IgD-negative memory B cell (primary cell): ENCODE results near the gene ITGAE. TPM values are rescaled to one million over a fixed set of nuclear protein-coding genes. Genes with fewer than 3 reads are reported as not detected.
A peak's percentile ranks its signal among the peaks of the same experiment; 100 is the strongest.
"Not testable (repeated sequence)": the region's sequence is repeated elsewhere in the genome, so short reads cannot be mapped to it uniquely, and the experiment has no call there.

Experiments
- H3K27ac Mint-ChIP-seq, 3 donors: one replicate each; pipeline ENCODE4 v1.8.0; 2020 to 2022; ENCODE audit warnings: mild to moderate bottlenecking in 3 of 3, mixed read lengths in 3 of 3, moderate library complexity in 1 of 3
- H3K27me3 Mint-ChIP-seq: one replicate; pipeline ENCODE4 v1.8.0; 2021; ENCODE audit warnings: mixed read lengths
- H3K36me3 Mint-ChIP-seq: one replicate; pipeline ENCODE4 v1.8.0; 2020; ENCODE audit warnings: mild to moderate bottlenecking, mixed read lengths
- H3K4me1 Mint-ChIP-seq, 3 donors: one replicate each; pipeline ENCODE4 v1.8.0; 2020 to 2022; ENCODE audit warnings: mixed read lengths in 3 of 3, mild to moderate bottlenecking in 1 of 3
- H3K4me3 Mint-ChIP-seq, 4 donors: one replicate each; pipeline ENCODE4 v1.8.0; 2020 to 2022; ENCODE audit warnings: mild to moderate bottlenecking in 4 of 4, mixed read lengths in 4 of 4, moderate library complexity in 3 of 4
- H3K9me3 Mint-ChIP-seq, 3 donors: one replicate each; pipeline ENCODE4 v1.8.0; 2020 to 2021; ENCODE audit warnings: mixed read lengths in 3 of 3, mild to moderate bottlenecking in 1 of 3
- polyA plus RNA-seq: library from polyadenylated mRNA; unstranded; fragments of 300-500 nt; fragmentation: Illumina TruSeq; gene quantifications from one replicate; pipeline ENCODE4 v1.2.3, GENCODE V29; 2021

Gene ITGAE
- polyA plus RNA-seq, 1 donor from 2014 or later, result 125 TPM

- Mint-ChIP-seq H3K4me3 (peak overlapping the region; percentile 33 to 89 (median 64)), H3K36me3 (no peaks in the 10 kb centered on the region), H3K27ac (peak overlapping the region in 2 of 3 donors; percentile 52 to 85), H3K27me3 (no peaks in the 10 kb centered on the region), H3K4me1 (peaks cover 32 to 44% (median 36%) of the 10 kb centered on the region in 3 donors), H3K9me3 (no peaks in the 10 kb centered on the region)
Observed at GRCh38 chr17:3727041-3727440, 73.9 kb downstream of the ITGAE start.

GRCh38 chr17:3724378-3725077, 76.5 kb downstream of the ITGAE start:
- no peaks in the 10 kb centered on the region for H3K27me3 Mint-ChIP-seq
- H3K4me1 Mint-ChIP-seq, result peaks cover 38 to 49% (median 42%) of the 10 kb centered on the region in 3 donors
- H3K36me3 Mint-ChIP-seq, result peaks cover 2% of the 10 kb centered on the region
- H3K27ac Mint-ChIP-seq, result peak overlapping the region; percentile 47 to 66 (median 57)
- H3K4me3 Mint-ChIP-seq, result peak overlapping the region; percentile 88 to 95 (median 94)
- no peaks in the 10 kb centered on the region for H3K9me3 Mint-ChIP-seq

GRCh38 chr17:3723556-3724377, 77.2 kb downstream of the ITGAE start, which contains the start of gene HASPIN:
HASPIN (plus strand) TSS chr17:3723903; CDS start chr17:3723936, 33 bp downstream.
- H3K4me3 Mint-ChIP-seq, result peak within 1 kb of the TSS; percentile 94 to 99 (median 96)
- peaks cover 38 to 47% (median 42%) of the 10 kb centered on the region in 3 donors for H3K4me1 Mint-ChIP-seq
- peaks cover 2% of the 10 kb centered on the region for H3K36me3 Mint-ChIP-seq
- no peaks in the 10 kb centered on the region for H3K27me3 Mint-ChIP-seq
- H3K9me3 Mint-ChIP-seq, result no peaks in the 10 kb centered on the region
- peak within 1 kb of the TSS; percentile 81 to 95 (median 91) for H3K27ac Mint-ChIP-seq

GRCh38 chr17:3723188-3723555, 77.8 kb downstream of the ITGAE start:
- peaks cover 38 to 50% (median 42%) of the 10 kb centered on the region in 3 donors for H3K4me1 Mint-ChIP-seq
- no peaks in the 10 kb centered on the region for H3K27me3 Mint-ChIP-seq
- no peaks in the 10 kb centered on the region for H3K9me3 Mint-ChIP-seq
- peak overlapping the region; percentile 94 to 99 (median 96) for H3K4me3 Mint-ChIP-seq
- H3K36me3 Mint-ChIP-seq, result peaks cover 2% of the 10 kb centered on the region
- peak overlapping the region; percentile 81 to 95 (median 91) for H3K27ac Mint-ChIP-seq

- peak overlapping the region; percentile 81 to 95 (median 91) for H3K27ac Mint-ChIP-seq
- H3K9me3 Mint-ChIP-seq, result no peaks in the 10 kb centered on the region
- H3K4me3 Mint-ChIP-seq, result peak overlapping the region; percentile 94 to 99 (median 96)
- H3K4me1 Mint-ChIP-seq, result peaks cover 37 to 49% (median 43%) of the 10 kb centered on the region in 3 donors
- H3K36me3 Mint-ChIP-seq, result peaks cover 2% of the 10 kb centered on the region
- no peaks in the 10 kb centered on the region for H3K27me3 Mint-ChIP-seq
Observed at GRCh38 chr17:3722716-3723115, 78.3 kb downstream of the ITGAE start.

- H3K36me3 Mint-ChIP-seq, result peaks cover 5% of the 10 kb centered on the region
- H3K27me3 Mint-ChIP-seq, result no peaks in the 10 kb centered on the region
- H3K4me1 Mint-ChIP-seq, result peaks cover 30 to 38% (median 38%) of the 10 kb centered on the region in 3 donors
- no peaks in the 10 kb centered on the region for H3K9me3 Mint-ChIP-seq
- peak overlapping the region in 1 of 4 donors; percentile 16 for H3K4me3 Mint-ChIP-seq
- no peak overlapping the region for H3K27ac Mint-ChIP-seq
Observed at GRCh38 chr17:3719265-3719664, 81.7 kb downstream of the ITGAE start.

- peak overlapping the region in 1 of 3 donors; percentile 30 for H3K27ac Mint-ChIP-seq
- peaks cover 30 to 38% (median 38%) of the 10 kb centered on the region in 3 donors for H3K4me1 Mint-ChIP-seq
- peaks cover 5% of the 10 kb centered on the region for H3K36me3 Mint-ChIP-seq
- no peaks in the 10 kb centered on the region for H3K9me3 Mint-ChIP-seq
- no peaks in the 10 kb centered on the region for H3K27me3 Mint-ChIP-seq
- peak overlapping the region in 2 of 4 donors; percentile 50 to 60 for H3K4me3 Mint-ChIP-seq
Observed at GRCh38 chr17:3718201-3718600, 82.8 kb downstream of the ITGAE start.

- H3K4me3 Mint-ChIP-seq, result peak overlapping the region in 2 of 4 donors; percentile 47 to 67
- H3K36me3 Mint-ChIP-seq, result peaks cover 6% of the 10 kb centered on the region
- peak overlapping the region in 1 of 3 donors; percentile 71 for H3K27ac Mint-ChIP-seq
- peaks cover 38 to 48% (median 40%) of the 10 kb centered on the region in 3 donors for H3K4me1 Mint-ChIP-seq
- no peaks in the 10 kb centered on the region for H3K9me3 Mint-ChIP-seq
- no peaks in the 10 kb centered on the region for H3K27me3 Mint-ChIP-seq
Observed at GRCh38 chr17:3715296-3715695, 85.7 kb downstream of the ITGAE start.

- Mint-ChIP-seq H3K4me3 (peak overlapping the region in 3 of 4 donors; percentile 19 to 86 (median 48)), H3K27me3 (no peaks in the 10 kb centered on the region), H3K4me1 (peaks cover 43 to 50% (median 48%) of the 10 kb centered on the region in 3 donors), H3K9me3 (no peaks in the 10 kb centered on the region), H3K36me3 (peaks cover 6% of the 10 kb centered on the region), H3K27ac (peak overlapping the region; percentile 21 to 82 (median 54))
Observed at GRCh38 chr17:3712811-3713463, 88.1 kb downstream of the ITGAE start.

- Mint-ChIP-seq H3K4me3 (peak overlapping the region; percentile 66 to 86 (median 81)), H3K27ac (peak overlapping the region; percentile 82 to 97 (median 84)), H3K27me3 (no peaks in the 10 kb centered on the region), H3K36me3 (peaks cover 2% of the 10 kb centered on the region), H3K9me3 (no peaks in the 10 kb centered on the region), H3K4me1 (peaks cover 38 to 40% (median 38%) of the 10 kb centered on the region in 3 donors)
Observed at GRCh38 chr17:3710951-3711383, 90.0 kb downstream of the ITGAE start.

GRCh38 chr17:3708366-3708765, 92.6 kb downstream of the ITGAE start:
- peak overlapping the region in 3 of 4 donors; percentile 11 to 79 (median 76) for H3K4me3 Mint-ChIP-seq
- H3K9me3 Mint-ChIP-seq, result no peaks in the 10 kb centered on the region
- H3K27ac Mint-ChIP-seq, result peak overlapping the region in 2 of 3 donors; percentile 77 to 84
- peaks cover 3% of the 10 kb centered on the region for H3K36me3 Mint-ChIP-seq
- no peaks in the 10 kb centered on the region for H3K27me3 Mint-ChIP-seq
- H3K4me1 Mint-ChIP-seq, result peaks cover 36 to 46% (median 37%) of the 10 kb centered on the region in 3 donors

- not testable (repeated sequence) for H3K9me3 Mint-ChIP-seq, H3K4me3 Mint-ChIP-seq, H3K36me3 Mint-ChIP-seq, H3K27me3 Mint-ChIP-seq
- H3K27ac Mint-ChIP-seq, result peak overlapping the region in 1 of 3 donors; percentile 64
- peaks cover 21 to 28% (median 21%) of the 10 kb centered on the region in 3 donors for H3K4me1 Mint-ChIP-seq
Observed at GRCh38 chr17:3705718-3705984, 95.3 kb downstream of the ITGAE start.

- H3K27ac Mint-ChIP-seq, result peak overlapping the region; percentile 19 to 64 (median 59)
- peaks cover 0 to 4% (median 2%) of the 10 kb centered on the region in 3 donors for H3K9me3 Mint-ChIP-seq
- no peaks in the 10 kb centered on the region for H3K27me3 Mint-ChIP-seq
- no peak overlapping the region for H3K4me3 Mint-ChIP-seq
- H3K36me3 Mint-ChIP-seq, result peaks cover 4% of the 10 kb centered on the region
- H3K4me1 Mint-ChIP-seq, result peaks cover 18 to 25% (median 21%) of the 10 kb centered on the region in 3 donors
Observed at GRCh38 chr17:3704931-3705717, 95.9 kb downstream of the ITGAE start.

GRCh38 chr17:3702041-3702539, 98.9 kb downstream of the ITGAE start:
- peak overlapping the region in 1 of 3 donors; percentile 62 for H3K27ac Mint-ChIP-seq

More at GRCh38 chr17:3702041-3702539, 98.9 kb downstream of the ITGAE start:
- not testable (repeated sequence) for H3K36me3 Mint-ChIP-seq, H3K9me3 Mint-ChIP-seq, H3K27me3 Mint-ChIP-seq
- peaks cover 10 to 13% (median 10%) of the 10 kb centered on the region in 3 donors for H3K4me1 Mint-ChIP-seq
- peak overlapping the region in 1 of 4 donors; percentile 60 for H3K4me3 Mint-ChIP-seq
